GM13976 (cell line): ENCODE data around the gene MUC20.
"Not testable (repeated sequence)": the region's sequence is repeated elsewhere in the genome, so short reads cannot be mapped to it uniquely, and the experiment has no call there.

Experiments used
- DNase-seq: peaks from one replicate; pipeline ENCODE4 v3.0.0; 2012; ENCODE audit warnings: low spot score
- in situ Hi-C: fragments of 300-500 bp; cut with MboI; formaldehyde crosslinking; loops from one replicate; pipeline ENCODE4 v1.12.0; 2022; ENCODE audit warnings: low sequenced_read_pairs, mixed read lengths, inconsistent platforms; ENCODE audit not compliant: unreplicated experiment
- TF ChIP-seq, protein P1 (sequence below): IDR thresholded peaks from 2 replicates; pipeline ENCODE4 v1.5.1; 2012; ENCODE audit warnings: borderline replicate concordance, mild to moderate bottlenecking; ENCODE audit not compliant: insufficient read depth; ENCODE audit errors: extremely low read depth, missing control alignments, control extremely low read depth

The MUC20 gene

GRCh38 chr3:195727606-195728195 is 6.9 kb downstream of the MUC20 start:
- TF ChIP-seq, protein P1, sequence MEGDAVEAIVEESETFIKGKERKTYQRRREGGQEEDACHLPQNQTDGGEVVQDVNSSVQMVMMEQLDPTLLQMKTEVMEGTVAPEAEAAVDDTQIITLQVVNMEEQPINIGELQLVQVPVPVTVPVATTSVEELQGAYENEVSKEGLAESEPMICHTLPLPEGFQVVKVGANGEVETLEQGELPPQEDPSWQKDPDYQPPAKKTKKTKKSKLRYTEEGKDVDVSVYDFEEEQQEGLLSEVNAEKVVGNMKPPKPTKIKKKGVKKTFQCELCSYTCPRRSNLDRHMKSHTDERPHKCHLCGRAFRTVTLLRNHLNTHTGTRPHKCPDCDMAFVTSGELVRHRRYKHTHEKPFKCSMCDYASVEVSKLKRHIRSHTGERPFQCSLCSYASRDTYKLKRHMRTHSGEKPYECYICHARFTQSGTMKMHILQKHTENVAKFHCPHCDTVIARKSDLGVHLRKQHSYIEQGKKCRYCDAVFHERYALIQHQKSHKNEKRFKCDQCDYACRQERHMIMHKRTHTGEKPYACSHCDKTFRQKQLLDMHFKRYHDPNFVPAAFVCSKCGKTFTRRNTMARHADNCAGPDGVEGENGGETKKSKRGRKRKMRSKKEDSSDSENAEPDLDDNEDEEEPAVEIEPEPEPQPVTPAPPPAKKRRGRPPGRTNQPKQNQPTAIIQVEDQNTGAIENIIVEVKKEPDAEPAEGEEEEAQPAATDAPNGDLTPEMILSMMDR = no peak
- DNase-seq = no peak
- in situ Hi-C loops = loop anchor here (5.0 kb wide), 1 partner anchor 110 kb away; no protein-coding TSS in a partner anchor

DNA sequence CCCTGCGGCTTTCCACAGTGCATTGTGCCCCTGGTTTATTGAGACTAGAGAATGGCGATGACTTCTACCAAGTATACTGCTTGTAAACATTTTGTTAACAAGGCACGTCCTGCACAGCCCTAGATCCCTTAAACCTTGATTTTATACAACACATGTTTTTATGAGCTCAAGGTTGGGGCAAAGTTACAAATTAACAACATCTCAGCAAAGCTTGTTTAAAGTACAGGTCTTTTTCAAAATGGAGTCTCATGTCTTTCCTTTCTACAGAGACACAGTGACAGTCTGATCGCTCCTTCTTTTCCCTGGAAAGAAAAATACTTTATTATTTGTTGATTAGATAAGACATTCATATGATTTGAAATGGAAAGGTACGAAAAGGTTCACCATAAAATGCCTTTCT is 8.0 kb downstream of the MUC20 start:
- not testable (repeated sequence) for DNase-seq
- in situ Hi-C loops = loop anchor here (5.0 kb wide), 1 partner anchor 111 kb away; no protein-coding TSS in a partner anchor

- no peak for DNase-seq
- TF ChIP-seq, protein P1 = no peak
- in situ Hi-C loops = loop anchor here (5.0 kb wide), 1 partner anchor 112 kb away; no protein-coding TSS in a partner anchor
Measured at GRCh38 chr3:195729476-195730251, 8.9 kb downstream of the MUC20 start.

DNA sequence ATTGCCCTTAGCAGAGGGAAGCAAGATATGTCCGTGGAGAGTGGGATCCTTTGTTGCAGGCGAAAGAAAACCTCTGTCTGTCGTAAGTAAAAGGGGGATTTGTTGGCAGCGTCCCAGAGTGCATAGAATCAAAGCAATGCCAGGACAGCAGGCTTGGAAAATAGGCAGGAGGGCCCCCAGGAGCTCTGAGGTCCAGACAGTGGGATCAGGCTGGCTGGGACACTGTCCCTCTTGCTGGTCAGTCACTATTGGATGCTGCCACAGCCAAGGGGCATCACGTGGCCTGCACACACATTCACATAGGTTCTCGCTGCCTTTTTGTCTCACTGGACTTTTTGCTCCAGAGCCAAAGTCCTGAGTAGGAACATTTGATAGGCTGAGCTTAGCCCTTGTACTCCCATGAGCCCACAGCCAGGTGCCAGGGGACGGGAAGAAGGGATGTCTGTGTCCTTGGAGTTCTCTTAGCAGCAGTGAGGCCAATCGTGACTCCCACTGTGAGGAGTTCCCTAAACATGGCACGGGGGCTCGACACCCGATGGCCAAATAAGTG is 10.7 kb downstream of the MUC20 start:
- TF ChIP-seq, protein P1 = no peak
- DNase-seq = no peak
- in situ Hi-C loops = no loop called here

GRCh38 chr3:195732940-195733339 is 12.2 kb downstream of the MUC20 start:
- TF ChIP-seq, protein P1 = no peak
- no peak for DNase-seq
- in situ Hi-C loops = no loop called here

GRCh38 chr3:195735036-195735695 is 14.4 kb downstream of the MUC20 start:
- no peak for DNase-seq
- in situ Hi-C loops = no loop called here
- TF ChIP-seq, protein P1 = no peak
